Measurements from ENCODE around the gene IGSF9B.
A peak's percentile ranks its signal among the peaks of the same experiment; 100 is the strongest.

IGSF9B gene

GRCh38 chr11:133936592-133936991 is 20.2 kb downstream of the IGSF9B start:
- DNase-seq (ENCODE audit: low read depth): no peak

- no peak for DNase-seq (ENCODE audit: low read depth)
Observed at GRCh38 chr11:133936136-133936535, 20.6 kb downstream of the IGSF9B start.

- no peak for DNase-seq (ENCODE audit: low read depth)
Observed at GRCh38 chr11:133935551-133935910, 21.2 kb downstream of the IGSF9B start.

GRCh38 chr11:133934599-133935550 is 21.9 kb downstream of the IGSF9B start:
- DNase-seq (ENCODE audit: low read depth): no peak

GRCh38 chr11:133934096-133934495 is 22.7 kb downstream of the IGSF9B start:
- DNase-seq (ENCODE audit: low read depth): no peak

- DNase-seq (ENCODE audit: low read depth): no peak
Observed at GRCh38 chr11:133931449-133932060, 25.2 kb downstream of the IGSF9B start.

GRCh38 chr11:133930767-133931448 is 25.9 kb downstream of the IGSF9B start:
- DNase-seq (ENCODE audit: low read depth): no peak

- no peak for DNase-seq (ENCODE audit: low read depth)
Observed at GRCh38 chr11:133930053-133930766, 26.6 kb downstream of the IGSF9B start.

- no peak for DNase-seq (ENCODE audit: low read depth)
Observed at GRCh38 chr11:133929401-133930052, 27.2 kb downstream of the IGSF9B start.

- DNase-seq (ENCODE audit: low read depth): peak; percentile 44
Observed at GRCh38 chr11:133928628-133929059, 28.1 kb downstream of the IGSF9B start.

- DNase-seq (ENCODE audit: low read depth): peak; percentile 44
Observed at GRCh38 chr11:133927690-133928627, 28.8 kb downstream of the IGSF9B start.

- DNase-seq (ENCODE audit: low read depth): no peak
Observed at GRCh38 chr11:133926466-133927246, 30.1 kb downstream of the IGSF9B start.

- DNase-seq (ENCODE audit: low read depth): no peak
Observed at GRCh38 chr11:133925756-133926155, 31.0 kb downstream of the IGSF9B start.

- no peak for DNase-seq (ENCODE audit: low read depth)
Observed at GRCh38 chr11:133924661-133925060, 32.1 kb downstream of the IGSF9B start.

- DNase-seq (ENCODE audit: low read depth): no peak
Observed at GRCh38 chr11:133922078-133922870, 34.5 kb downstream of the IGSF9B start.

- no peak for DNase-seq (ENCODE audit: low read depth)
Observed at GRCh38 chr11:133921513-133921912, 35.3 kb downstream of the IGSF9B start.

- no peak for DNase-seq (ENCODE audit: low read depth)
Observed at GRCh38 chr11:133921026-133921425, 35.7 kb downstream of the IGSF9B start.

GRCh38 chr11:133920109-133920990 is 36.4 kb downstream of the IGSF9B start:
- no peak for DNase-seq (ENCODE audit: low read depth)

Data from stimulated activated CD8-positive, alpha-beta memory T cell treated with anti-CD3 and anti-CD28 coated beads, Interleukin-12 subunit alpha, Interleukin-12 subunit beta, amount 100 ng/mL, for 1 hour (primary cell).